HG03175 (cell line): ENCODE results near the gene OVOL1.

ENCODE experiments used
- ATAC-seq: cut with Tn5 transposase; IDR thresholded peaks from one replicate; pipeline ENCODE4 v1.9.1; 2021; ENCODE audit warnings: mild to moderate bottlenecking, moderate library complexity; ENCODE audit not compliant: unreplicated experiment

The OVOL1 gene

GRCh38 chr11:65790902-65791650, 4.2 kb downstream of the OVOL1 start:
- no peak for ATAC-seq

- ATAC-seq: peak; percentile 94
These were observed 4.9 kb downstream of the OVOL1 start for GRCh38 chr11:65791719-65792213.

- ATAC-seq: no peak
These were observed 5.6 kb downstream of the OVOL1 start for GRCh38 chr11:65792456-65792855.

GRCh38 chr11:65793144-65793581, 6.3 kb downstream of the OVOL1 start:
- ATAC-seq: no peak

- ATAC-seq: no peak
These were observed 7.0 kb downstream of the OVOL1 start for GRCh38 chr11:65793625-65794400.

- ATAC-seq: no peak
These were observed 8.0 kb downstream of the OVOL1 start for GRCh38 chr11:65794570-65795510.

- no peak for ATAC-seq
These were observed 10.1 kb downstream of the OVOL1 start for GRCh38 chr11:65796726-65797601.

- ATAC-seq: no peak
These were observed 10.8 kb downstream of the OVOL1 start for GRCh38 chr11:65797711-65798110.

GRCh38 chr11:65798882-65799281, 12.0 kb downstream of the OVOL1 start:
- no peak for ATAC-seq

GRCh38 chr11:65801153-65801987, 14.5 kb downstream of the OVOL1 start:
- ATAC-seq: no peak

GRCh38 chr11:65802841-65803240, 16.0 kb downstream of the OVOL1 start:
- ATAC-seq: peak; percentile 78

- ATAC-seq: no peak
These were observed 17.1 kb downstream of the OVOL1 start for GRCh38 chr11:65803797-65804492.

GRCh38 chr11:65806979-65807378, 20.1 kb downstream of the OVOL1 start:
- no peak for ATAC-seq

- no peak for ATAC-seq
These were observed 22.0 kb downstream of the OVOL1 start for GRCh38 chr11:65808744-65809341.

GRCh38 chr11:65809496-65809895, 22.6 kb downstream of the OVOL1 start:
- no peak for ATAC-seq

- no peak for ATAC-seq
These were observed 23.4 kb downstream of the OVOL1 start for GRCh38 chr11:65810046-65810868.

- ATAC-seq: no peak
These were observed 25.1 kb downstream of the OVOL1 start for GRCh38 chr11:65811764-65812475.
